ENCODE measurements around the gene PCDHAC2. TPM values are rescaled to one million over a fixed set of nuclear protein-coding genes. Genes with fewer than 3 reads are reported as not detected.
A peak's percentile ranks its signal among the peaks of the same experiment; 100 is the strongest.

Gene PCDHAC2
- total and polyA plus RNA-seq, 10 donors, result 0.15 to 7.9 (median 3.1) TPM

DNA sequence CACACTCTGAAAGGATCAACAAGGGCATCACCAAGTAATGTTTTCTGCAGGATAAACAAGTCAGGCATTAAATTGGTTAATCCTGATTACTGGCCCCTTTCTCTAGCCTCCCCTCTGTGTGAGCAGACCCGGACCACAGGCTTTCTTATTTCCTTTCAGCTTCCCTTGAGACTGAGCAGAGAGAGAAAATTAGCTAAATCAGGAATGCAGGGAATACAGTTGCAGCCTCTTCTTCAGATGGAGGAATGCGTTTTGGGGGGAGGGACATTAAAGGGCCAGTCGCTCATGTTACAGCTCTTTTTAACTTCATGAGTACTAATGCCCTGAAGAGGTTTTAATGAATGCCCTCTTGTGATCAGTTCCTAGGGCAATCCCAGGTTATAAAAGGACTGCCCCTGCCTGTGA, 19.8 kb downstream of the PCDHAC2 start:
- Histone ChIP-seq H3K4me1 (no peaks in the 10 kb centered on the region), H3K4me3 (no peak overlapping the region), H3K9me3 (no peaks in the 10 kb centered on the region), H3K27me3 (replicated peaks in 1 of 7) (peaks cover 0 to 5% (median 0%) of the 10 kb centered on the region in 7 donors), H3K27ac (peak overlapping the region in 1 of 8 donors; percentile 1), H3K36me3 (no peaks in the 10 kb centered on the region)
- DNase-seq, result no peak
- no peak for TF ChIP-seq POLR2A (IDR thresholded peaks at IDR 0.05)
- TF ChIP-seq POLR2AphosphoS5 (IDR thresholded peaks at IDR 0.05), result no peak
- TF ChIP-seq, protein P1, sequence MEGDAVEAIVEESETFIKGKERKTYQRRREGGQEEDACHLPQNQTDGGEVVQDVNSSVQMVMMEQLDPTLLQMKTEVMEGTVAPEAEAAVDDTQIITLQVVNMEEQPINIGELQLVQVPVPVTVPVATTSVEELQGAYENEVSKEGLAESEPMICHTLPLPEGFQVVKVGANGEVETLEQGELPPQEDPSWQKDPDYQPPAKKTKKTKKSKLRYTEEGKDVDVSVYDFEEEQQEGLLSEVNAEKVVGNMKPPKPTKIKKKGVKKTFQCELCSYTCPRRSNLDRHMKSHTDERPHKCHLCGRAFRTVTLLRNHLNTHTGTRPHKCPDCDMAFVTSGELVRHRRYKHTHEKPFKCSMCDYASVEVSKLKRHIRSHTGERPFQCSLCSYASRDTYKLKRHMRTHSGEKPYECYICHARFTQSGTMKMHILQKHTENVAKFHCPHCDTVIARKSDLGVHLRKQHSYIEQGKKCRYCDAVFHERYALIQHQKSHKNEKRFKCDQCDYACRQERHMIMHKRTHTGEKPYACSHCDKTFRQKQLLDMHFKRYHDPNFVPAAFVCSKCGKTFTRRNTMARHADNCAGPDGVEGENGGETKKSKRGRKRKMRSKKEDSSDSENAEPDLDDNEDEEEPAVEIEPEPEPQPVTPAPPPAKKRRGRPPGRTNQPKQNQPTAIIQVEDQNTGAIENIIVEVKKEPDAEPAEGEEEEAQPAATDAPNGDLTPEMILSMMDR (IDR thresholded peaks at IDR 0.05 in 8 of 11, conservative IDR thresholded peaks at IDR 0.05 in 3 of 11), result no peak
- intact Hi-C loops (cut with DNase I; ENCODE audit: low total_unique reads), result no loop called here
- WGBS, 5 donors, result 17 to 25% (median 21%) methylated on average over 3 of the region's 3 CpGs

DNA sequence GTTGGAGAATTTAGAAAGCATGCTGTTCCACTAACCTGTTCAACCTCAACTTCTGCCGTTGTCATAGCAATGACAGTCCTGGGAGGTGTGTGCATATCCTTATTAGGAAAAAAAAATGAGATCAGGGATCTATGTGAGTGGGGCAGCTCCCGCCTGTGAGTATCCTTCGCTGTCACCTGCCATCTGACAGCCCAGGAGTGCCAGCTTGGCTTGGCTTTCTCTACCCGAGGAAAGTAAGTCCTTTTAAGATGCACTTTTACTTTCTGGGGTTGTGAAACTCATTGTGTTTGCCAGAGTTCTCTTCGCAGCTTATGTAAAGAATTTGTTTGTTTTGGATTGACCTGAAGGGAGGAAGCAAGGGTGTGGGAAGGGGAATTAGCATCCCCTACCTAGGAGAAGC, 21.8 kb downstream of the PCDHAC2 start:
- TF ChIP-seq, protein P1 (IDR thresholded peaks at IDR 0.05 in 8 of 11, conservative IDR thresholded peaks at IDR 0.05 in 3 of 11), result no peak
- TF ChIP-seq POLR2AphosphoS5 (IDR thresholded peaks at IDR 0.05) (no peak), POLR2A (IDR thresholded peaks at IDR 0.05) (no peak)
- 57 to 66% (median 63%) methylated on average over 5 of the region's 5 CpGs for WGBS, 5 donors
- Histone ChIP-seq H3K4me1 (no peaks in the 10 kb centered on the region), H3K4me3 (no peak overlapping the region), H3K36me3 (no peaks in the 10 kb centered on the region), H3K9me3 (no peaks in the 10 kb centered on the region), H3K27ac (no peak overlapping the region), H3K27me3 (replicated peaks in 1 of 7) (peaks cover 0 to 5% (median 0%) of the 10 kb centered on the region in 7 donors)
- DNase-seq, result no peak
- intact Hi-C loops (cut with DNase I; ENCODE audit: low total_unique reads), result no loop called here

DNA sequence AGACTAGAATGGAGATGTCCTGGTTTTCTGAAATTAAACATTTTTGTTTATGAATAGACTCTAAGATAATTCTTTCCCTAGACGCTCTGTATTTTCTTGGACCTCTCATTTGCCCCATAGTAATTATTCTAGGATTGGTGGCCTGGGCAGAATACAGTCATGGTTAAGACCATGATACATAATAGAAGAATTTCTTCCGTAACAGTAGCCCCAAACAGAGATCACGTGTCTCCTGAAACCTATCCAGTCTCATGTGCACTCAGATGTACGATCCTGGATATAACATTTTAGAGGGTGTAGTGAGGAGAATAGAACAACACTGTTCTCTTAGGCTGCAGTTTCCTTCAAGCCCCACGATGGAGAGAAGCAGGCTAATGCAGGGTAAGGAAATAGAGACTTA, 22.3 kb downstream of the PCDHAC2 start:
- Histone ChIP-seq H3K9me3 (no peaks in the 10 kb centered on the region), H3K4me3 (no peak overlapping the region), H3K27me3 (replicated peaks in 1 of 7) (peaks cover 0 to 5% (median 0%) of the 10 kb centered on the region in 7 donors), H3K27ac (no peak overlapping the region), H3K4me1 (no peaks in the 10 kb centered on the region), H3K36me3 (no peaks in the 10 kb centered on the region)
- TF ChIP-seq POLR2A (IDR thresholded peaks at IDR 0.05) (no peak), POLR2AphosphoS5 (IDR thresholded peaks at IDR 0.05) (no peak)
- TF ChIP-seq, protein P1 (IDR thresholded peaks at IDR 0.05 in 8 of 11, conservative IDR thresholded peaks at IDR 0.05 in 3 of 11), result no peak
- WGBS, 5 donors, result 80 to 89% (median 83%) methylated on average over 5 of the region's 5 CpGs
- no peak for DNase-seq
- intact Hi-C loops (cut with DNase I; ENCODE audit: low total_unique reads), result no loop called here

DNA sequence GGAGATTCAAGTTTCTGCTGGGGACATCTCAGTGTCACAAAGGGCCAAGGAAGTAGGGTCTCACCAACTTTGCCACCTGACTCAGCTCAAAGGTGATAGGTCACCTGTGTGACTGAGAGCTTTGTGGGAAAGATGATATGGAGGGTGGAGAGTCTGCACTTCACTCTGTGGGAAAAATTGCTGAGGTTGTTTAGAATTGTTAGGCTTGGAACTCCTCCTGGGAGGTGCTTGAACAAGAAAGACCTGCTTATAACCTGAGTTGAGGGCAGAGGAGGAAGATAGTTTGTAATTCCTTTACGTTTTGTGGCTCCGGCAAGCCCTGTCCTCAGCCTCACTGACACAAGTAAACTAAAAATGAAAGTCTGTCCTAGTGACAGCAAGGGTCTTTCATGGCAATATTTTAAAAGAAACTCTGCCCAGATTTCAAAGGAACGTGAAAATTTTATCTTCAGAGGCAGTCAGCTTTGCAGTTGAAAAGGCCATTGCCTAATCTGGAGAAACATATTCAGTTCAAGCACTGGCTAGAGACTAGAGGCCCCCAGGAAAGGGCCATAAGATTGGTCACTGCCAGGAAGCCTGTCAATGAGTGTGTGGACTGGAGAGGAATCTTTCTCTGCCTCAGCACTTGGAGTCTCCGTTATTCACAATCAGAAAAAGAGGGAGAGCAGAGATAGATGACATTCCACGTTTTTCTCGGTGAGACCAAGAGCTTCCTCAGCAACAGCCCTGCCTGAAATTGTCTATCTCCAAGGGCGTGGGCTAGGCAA, 23.2 kb downstream of the PCDHAC2 start:
- Histone ChIP-seq H3K9me3 (no peaks in the 10 kb centered on the region), H3K36me3 (no peaks in the 10 kb centered on the region), H3K27me3 (replicated peaks in 1 of 7) (peaks cover 0 to 5% (median 0%) of the 10 kb centered on the region in 7 donors), H3K27ac (no peak overlapping the region), H3K4me1 (no peaks in the 10 kb centered on the region), H3K4me3 (no peak overlapping the region)
- TF ChIP-seq POLR2AphosphoS5 (IDR thresholded peaks at IDR 0.05), result no peak
- TF ChIP-seq, protein P1 (IDR thresholded peaks at IDR 0.05 in 8 of 11, conservative IDR thresholded peaks at IDR 0.05 in 3 of 11), result no peak
- no peak for TF ChIP-seq POLR2A (IDR thresholded peaks at IDR 0.05)
- no peak for DNase-seq
- intact Hi-C loops (cut with DNase I; ENCODE audit: low total_unique reads), result no loop called here
- WGBS, 5 donors, result 65 to 79% (median 72%) methylated on average over 7 of the region's 7 CpGs

All from spleen (tissue), 11 donors.